ENCODE results near the gene TEAD1.

- no peak for TF ChIP-seq CTCF (IDR thresholded peaks at IDR 0.05; ENCODE audit: extremely low read depth in 1 of 2, insufficient read depth in 1 of 2, low read depth in 1 of 2, low read length in 2 of 2)
- TF ChIP-seq FOS (IDR thresholded peaks at IDR 0.05; ENCODE audit: borderline replicate concordance, insufficient read depth, low read length), result no peak
- TF ChIP-seq POLR2A (IDR thresholded peaks at IDR 0.05; ENCODE audit: low read depth, low read length), result no peak
- TF ChIP-seq MAX (IDR thresholded peaks at IDR 0.05; ENCODE audit: insufficient read depth, insufficient read length), result no peak
Observed at GRCh38 chr11:12642806-12643428, 31.3 kb upstream of the TEAD1 start.
